ENCODE measurements around the gene KDM3B.
A peak's percentile ranks its signal among the peaks of the same experiment; 100 is the strongest.
"Not testable (repeated sequence)": the region's sequence is repeated elsewhere in the genome, so short reads cannot be mapped to it uniquely, and the experiment has no call there.

The KDM3B gene

DNA sequence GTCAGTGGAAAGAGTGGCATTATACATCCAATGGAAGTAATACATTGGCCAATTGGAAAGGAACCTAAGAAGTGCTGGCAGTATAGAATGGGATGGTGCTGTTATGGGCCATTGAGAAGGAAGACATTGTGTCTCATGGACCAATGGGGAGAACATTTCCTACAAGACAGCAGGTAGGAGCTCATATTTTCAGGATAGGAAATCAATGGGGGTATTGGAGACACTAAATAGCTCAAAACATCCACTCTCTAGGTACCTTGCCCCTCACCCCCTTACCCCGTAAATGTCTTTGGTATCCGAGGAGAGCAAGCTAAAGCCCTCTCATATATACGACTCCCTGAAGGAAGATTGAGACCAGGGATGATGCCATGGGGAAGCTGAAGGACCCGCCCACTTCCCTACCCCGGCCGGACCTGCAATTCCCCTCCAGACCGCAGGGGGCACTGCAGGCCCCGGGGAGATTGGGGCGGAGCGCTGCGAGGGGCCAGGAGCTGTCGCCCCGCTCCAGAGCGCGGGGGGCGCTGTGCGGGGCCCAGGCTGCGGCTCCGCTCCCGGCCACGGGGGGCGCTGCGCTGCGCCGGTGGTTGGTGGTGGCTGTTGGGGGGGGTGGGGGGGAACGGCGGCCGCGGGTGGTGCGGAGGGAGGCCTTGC, at the start of gene KDM3B:
KDM3B (plus strand) TSS at position 615 of the 651 bp plus-strand sequence. CDS start 111 bp downstream, outside the sequence.
- peak; percentile 81 to 89 for DNase-seq (ENCODE audit: low read depth in 2 of 2)

- DNase-seq (ENCODE audit: low read depth in 2 of 2): no peak
Observed at GRCh38 chr5:138303372-138303771, 49.1 kb upstream of the KDM3B start.

- no peak for DNase-seq (ENCODE audit: low read depth in 2 of 2)
Observed at GRCh38 chr5:138305797-138306196, 46.7 kb upstream of the KDM3B start.

DNA sequence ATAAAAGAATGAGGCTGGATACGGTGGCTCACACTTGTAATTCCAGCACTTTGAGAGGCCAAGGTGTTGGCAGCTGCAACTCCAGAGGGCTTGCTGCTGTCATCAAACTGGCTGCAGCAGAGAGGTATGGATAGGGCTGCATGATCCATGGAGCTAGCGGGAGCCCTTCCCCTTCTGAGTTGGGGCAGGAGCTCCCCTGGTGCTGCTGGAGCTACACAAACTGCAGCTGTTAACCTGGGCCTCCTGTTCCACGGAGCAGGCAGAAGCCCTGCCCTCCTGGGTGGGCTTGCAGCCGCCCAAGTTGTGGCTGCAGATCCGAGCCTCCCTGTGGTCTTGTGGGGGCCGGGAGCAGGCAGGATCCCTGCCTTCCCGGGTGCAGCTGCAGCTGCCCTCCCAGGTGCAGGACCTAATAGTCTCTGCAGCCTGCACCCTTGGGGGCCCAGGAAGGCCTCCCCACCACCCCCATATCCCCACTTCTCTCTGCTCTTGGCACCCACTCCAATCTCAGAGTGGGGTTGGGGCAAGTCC, 36.7 kb upstream of the KDM3B start:
- DNase-seq (ENCODE audit: low read depth in 2 of 2): no peak

DNA sequence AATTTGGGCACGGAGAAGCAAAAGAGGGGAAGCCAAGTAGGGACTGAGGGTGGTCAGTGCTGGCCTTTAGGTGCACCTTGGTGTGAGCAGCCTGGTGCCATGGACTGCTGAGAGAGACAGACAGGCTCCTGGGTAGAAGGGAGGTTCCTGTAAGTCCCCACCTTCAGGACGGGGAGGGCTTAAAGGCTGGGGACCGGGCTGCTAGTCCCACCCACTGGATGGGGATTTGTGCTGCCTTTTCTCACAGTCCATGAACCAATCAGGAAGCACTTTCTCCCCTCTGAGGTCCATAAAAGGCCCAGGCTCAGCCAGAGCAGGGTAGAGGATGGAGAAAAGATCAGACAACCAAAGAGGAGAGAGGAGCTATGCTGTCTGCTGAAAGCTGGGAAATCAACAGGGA, 36.1 kb upstream of the KDM3B start:
- no peak for DNase-seq (ENCODE audit: low read depth in 2 of 2)

GRCh38 chr5:138318211-138318610, 34.3 kb upstream of the KDM3B start:
- not testable (repeated sequence) for DNase-seq (ENCODE audit: low read depth in 2 of 2)

- no peak for DNase-seq (ENCODE audit: low read depth in 2 of 2)
Observed at GRCh38 chr5:138330813-138331448, 21.6 kb upstream of the KDM3B start.

DNA sequence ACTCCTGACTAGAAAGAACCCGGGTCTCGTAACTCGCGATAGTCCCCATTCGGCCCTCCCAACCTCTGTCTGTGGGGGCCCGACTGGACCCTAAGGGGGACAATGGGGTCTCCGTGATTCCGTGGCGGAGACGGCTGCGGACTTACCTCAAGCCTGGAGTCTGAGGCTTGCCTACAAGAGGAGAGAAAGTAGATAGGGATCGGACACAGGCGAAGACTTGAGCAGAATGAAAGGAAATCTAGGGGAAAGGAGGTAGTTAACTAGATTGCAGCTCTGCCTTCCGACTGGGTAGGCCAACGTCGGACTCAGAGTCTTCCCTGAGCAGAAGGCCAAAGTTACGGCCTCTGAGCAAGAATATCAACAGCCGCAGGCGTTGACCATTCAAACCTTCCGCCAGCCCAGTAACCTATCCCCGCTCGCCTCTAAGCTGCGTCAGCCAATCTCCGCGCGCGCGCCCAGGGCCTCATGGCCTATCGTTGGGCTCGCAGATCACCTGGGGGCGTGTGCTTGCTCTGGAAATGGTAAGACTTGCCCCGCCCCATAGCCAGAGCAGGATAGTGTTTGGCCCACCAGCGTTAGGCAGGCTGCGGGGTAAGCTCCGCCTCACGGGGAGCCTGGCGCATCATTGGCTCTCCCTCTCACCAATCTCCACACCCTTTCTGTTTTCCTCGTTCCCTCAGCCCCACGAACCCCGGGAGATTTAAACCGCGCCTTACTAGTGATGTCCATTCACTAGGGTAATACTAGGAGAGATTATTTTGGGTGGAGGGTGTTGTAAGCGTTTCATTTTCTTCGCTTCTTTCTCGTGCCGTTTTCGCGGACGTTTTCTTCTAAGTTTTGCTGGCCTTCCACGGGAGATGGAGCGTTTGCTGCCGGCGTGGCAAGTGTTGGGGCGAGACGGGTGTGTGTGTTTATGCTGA, 20.8 kb upstream of the KDM3B start, which contains the start of gene CDC25C:
CDC25C (minus strand) TSS at position 356 of the 920 bp plus-strand sequence. CDS start 624 bp downstream, outside the sequence.
- DNase-seq (ENCODE audit: low read depth in 2 of 2): peak; percentile 95 to 97

DNA sequence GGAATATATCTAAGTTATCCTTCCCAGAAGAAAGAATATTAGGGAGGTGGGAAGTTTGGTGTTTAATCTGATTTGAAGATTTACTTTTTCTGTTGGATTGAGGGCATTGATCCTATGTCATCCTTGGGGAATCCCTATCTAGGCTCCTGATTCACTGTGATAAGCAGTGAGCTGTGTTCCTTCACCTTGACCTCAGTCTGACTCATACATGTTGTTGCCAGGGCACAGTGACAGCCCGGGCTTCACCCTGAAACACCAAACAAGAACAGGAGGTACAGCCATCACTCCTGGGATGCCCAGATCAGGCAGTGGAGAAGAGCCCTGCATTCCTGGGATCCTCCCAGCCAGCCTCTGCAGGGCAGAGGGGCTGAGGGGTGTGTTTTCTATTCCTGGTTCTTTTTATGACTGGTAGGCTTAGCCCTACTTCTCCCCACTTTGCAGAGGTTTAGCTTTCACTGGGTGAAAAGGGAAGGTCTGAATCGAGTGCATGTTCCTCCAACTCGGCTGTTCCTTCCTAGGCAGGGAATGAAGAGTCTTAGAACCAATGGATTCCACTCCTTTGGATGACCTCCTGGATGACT, 17.5 kb upstream of the KDM3B start:
- no peak for DNase-seq (ENCODE audit: low read depth in 2 of 2)

- peak in 1 of 2 donors; percentile 43 for DNase-seq (ENCODE audit: low read depth in 2 of 2)
Observed at GRCh38 chr5:138336952-138337684, 15.4 kb upstream of the KDM3B start.

GRCh38 chr5:138337685-138338410, 14.6 kb upstream of the KDM3B start, which contains the start of gene FAM53C:
FAM53C (plus strand) TSS chr5:138338266; CDS start chr5:138341336, 3,070 bp downstream.
- DNase-seq (ENCODE audit: low read depth in 2 of 2): peak; percentile 86 to 89

DNA sequence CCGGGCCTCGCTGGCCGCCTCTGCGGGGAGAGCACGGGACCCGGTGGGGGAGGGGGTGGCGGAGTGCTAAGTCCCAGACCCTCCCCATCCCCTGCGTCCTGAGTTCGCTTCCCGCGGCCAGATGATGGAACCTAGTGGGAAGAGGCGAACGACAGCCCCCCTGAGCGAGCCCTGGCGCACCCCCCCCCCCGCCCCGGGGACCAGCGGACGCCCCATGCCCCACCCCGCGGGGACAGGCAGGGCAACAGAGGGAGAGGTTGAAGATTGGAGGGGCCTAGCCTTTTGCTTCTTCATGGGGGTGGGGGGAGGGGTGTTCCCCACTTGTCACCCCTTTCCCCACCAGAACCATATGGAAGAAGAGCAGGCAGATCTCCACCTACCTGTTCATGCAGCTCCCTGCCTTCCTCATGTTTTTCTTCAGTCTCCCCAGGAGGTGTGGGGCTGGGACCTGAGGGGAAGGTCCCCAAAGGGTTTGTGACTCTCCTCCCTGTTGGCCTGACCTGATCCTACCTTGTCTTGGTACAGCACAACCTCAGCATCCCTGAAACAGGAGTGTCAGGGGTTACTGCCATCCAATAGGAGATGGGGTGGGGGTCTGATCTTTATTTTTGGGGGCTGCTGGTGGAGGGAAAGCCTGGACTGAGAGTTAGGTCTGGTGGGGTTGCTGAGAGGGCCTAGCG, 13.9 kb upstream of the KDM3B start:
- no peak for DNase-seq (ENCODE audit: low read depth in 2 of 2)

DNA sequence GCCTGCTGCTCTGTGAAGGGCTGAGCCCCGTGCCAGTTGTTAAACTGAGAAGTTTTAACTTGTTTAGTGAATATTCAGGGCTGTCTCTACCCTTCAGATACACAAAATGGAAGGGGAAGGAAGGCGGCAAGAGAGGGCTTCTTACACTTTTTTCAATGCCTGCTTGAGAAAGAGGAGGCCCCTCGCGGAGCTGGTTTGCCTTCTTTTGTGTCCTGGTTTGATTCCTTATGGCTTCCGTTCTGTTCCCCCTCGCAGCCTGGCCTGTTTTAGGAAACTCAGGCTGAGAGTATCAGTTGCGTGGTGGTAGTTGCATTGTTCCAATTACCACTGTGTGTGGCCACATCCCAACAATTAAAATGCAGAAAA, 13.4 kb upstream of the KDM3B start:
- no peak for DNase-seq (ENCODE audit: low read depth in 2 of 2)

GRCh38 chr5:138339464-138339863, 13.0 kb upstream of the KDM3B start:
- no peak for DNase-seq (ENCODE audit: low read depth in 2 of 2)

DNA sequence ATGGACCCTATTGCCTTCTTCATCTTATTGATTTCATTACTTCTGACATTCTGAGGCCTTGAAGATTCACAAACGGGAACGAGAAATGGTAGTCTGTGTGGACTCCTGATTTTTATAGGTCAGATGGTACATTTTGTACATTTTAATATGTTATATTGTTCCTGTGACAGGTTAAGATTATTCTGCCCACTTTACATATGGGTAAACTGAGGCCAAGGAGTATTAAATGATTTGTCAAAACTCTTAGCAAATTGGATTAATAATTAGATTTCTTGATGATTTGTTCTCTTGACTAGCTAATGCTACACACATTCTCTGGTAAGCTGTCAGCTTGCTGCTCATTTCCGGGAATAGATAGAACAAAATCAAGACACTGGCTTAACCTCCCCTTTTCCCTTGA, 12.5 kb upstream of the KDM3B start:
- no peak for DNase-seq (ENCODE audit: low read depth in 2 of 2)

- DNase-seq (ENCODE audit: low read depth in 2 of 2): no peak
Observed at GRCh38 chr5:138344887-138345622, 7.4 kb upstream of the KDM3B start.

GRCh38 chr5:138346889-138347288, 5.6 kb upstream of the KDM3B start:
- no peak for DNase-seq (ENCODE audit: low read depth in 2 of 2)

GRCh38 chr5:138349852-138350562, 2.5 kb upstream of the KDM3B start:
- DNase-seq (ENCODE audit: low read depth in 2 of 2): no peak
